Mucosa of stomach (tissue), 1 donor: ENCODE data around the gene SSTR3.

Experiments used
- H3K27me3 ChIP-seq: one replicate; pipeline ENCODE4 v1.7.0; 2013; ENCODE audit warnings: mild to moderate bottlenecking, low read length; ENCODE audit not compliant: control insufficient read depth, insufficient read depth
- H3K36me3 ChIP-seq: one replicate; pipeline ENCODE4 v1.7.0; 2013; ENCODE audit warnings: low read length; ENCODE audit not compliant: control insufficient read depth, insufficient read depth
- H3K4me1 ChIP-seq: one replicate; pipeline ENCODE4 v1.7.0; 2013; ENCODE audit warnings: mild to moderate bottlenecking, low read length; ENCODE audit not compliant: control insufficient read depth, insufficient read depth
- H3K4me3 ChIP-seq: one replicate; pipeline ENCODE4 v1.7.0; 2013; ENCODE audit warnings: low read length
- H3K9ac ChIP-seq: one replicate; pipeline ENCODE4 v1.7.0; 2013; ENCODE audit warnings: mild to moderate bottlenecking, low read length, moderate library complexity
- H3K9me3 ChIP-seq: one replicate; pipeline ENCODE4 v1.7.0; 2013; ENCODE audit warnings: mild to moderate bottlenecking, low read length, moderate library complexity; ENCODE audit not compliant: control insufficient read depth
- donor health status: Pancreatic carcinoma.

Gene SSTR3

GRCh38 chr22:37155971-37156370, 56.3 kb downstream of the SSTR3 start:
- H3K4me3 ChIP-seq, result no peak overlapping the region
- peaks cover 3% of the 10 kb centered on the region for H3K27me3 ChIP-seq
- H3K4me1 ChIP-seq, result no peaks in the 10 kb centered on the region
- H3K9ac ChIP-seq, result no peak overlapping the region
- H3K9me3 ChIP-seq, result no peaks in the 10 kb centered on the region
- no peaks in the 10 kb centered on the region for H3K36me3 ChIP-seq

DNA sequence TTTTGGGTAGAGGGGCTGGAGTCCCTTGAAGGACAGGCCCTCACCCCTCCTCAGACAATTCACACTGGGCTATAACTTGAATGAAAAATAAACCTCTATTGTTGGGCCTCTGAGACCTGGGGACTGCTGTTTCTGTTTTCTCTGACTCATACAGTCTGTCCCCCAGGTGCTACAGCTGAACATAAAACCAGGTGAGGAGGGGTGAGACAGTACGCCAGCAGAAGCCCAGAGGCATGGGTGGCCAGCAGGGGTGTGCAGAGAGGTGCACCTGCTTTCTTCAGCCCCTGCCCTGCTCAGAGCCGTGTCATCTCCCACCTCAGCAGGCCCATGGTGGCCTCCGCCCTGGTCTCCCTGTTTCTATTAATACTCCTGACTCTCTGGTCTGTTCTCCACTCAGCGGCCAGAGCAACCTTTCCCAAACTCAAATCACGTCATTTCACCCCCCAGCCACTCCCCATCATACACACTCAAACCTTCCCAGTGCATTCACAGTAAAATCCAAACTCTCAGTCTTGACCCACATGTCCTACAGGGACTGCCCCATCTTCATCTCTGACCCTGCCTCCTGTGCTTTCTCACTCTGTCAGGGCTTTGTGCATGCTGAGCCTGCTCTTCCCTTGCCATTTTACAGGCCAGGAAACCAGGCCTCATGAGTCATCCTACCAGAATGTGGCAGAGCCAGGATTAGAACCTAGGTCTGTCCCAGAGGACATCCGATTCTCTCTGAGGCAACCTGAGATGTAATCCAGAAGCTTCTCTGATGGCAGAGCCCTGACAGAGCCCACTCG, 57.2 kb downstream of the SSTR3 start:
- H3K4me1 ChIP-seq, result no peaks in the 10 kb centered on the region

More for the DNA sequence above, 57.2 kb downstream of the SSTR3 start:
- Histone ChIP-seq H3K36me3 (no peaks in the 10 kb centered on the region), H3K4me3 (no peak overlapping the region), H3K9me3 (no peaks in the 10 kb centered on the region), H3K9ac (no peak overlapping the region), H3K27me3 (peaks cover 3% of the 10 kb centered on the region)
